ENCODE measurements around the gene PREB. TPM values are rescaled to one million over a fixed set of nuclear protein-coding genes. Genes with fewer than 3 reads are reported as not detected.

Gene PREB
- total and polyA plus RNA-seq, 2 donors (not counting 3 experiments of a cell fraction or from before 2014, with no cell fraction given), result 47.2 to 73.3 TPM

GRCh38 chr2:27158468-27158867 is 24.0 kb upstream of the PREB start:
- H3K9ac ChIP-seq (replicated peaks; ENCODE audit: extremely low read depth, insufficient read depth, low read length), result no peak overlapping the region
- H3K9me3 ChIP-seq (replicated peaks; ENCODE audit: control insufficient read depth, insufficient read depth, low read length), result no peaks in the 10 kb centered on the region
- DNase-seq (ENCODE audit: low read depth, low spot score) (no peak), FAIRE-seq (no peak)
- H2AFZ ChIP-seq (ENCODE audit: low read depth, low read length), result no peak overlapping the region
- TF ChIP-seq JUN (IDR thresholded peaks at IDR 0.05; ENCODE audit: borderline replicate concordance, insufficient read depth, insufficient read length, low read depth) (no peak), POLR2A (IDR thresholded peaks at IDR 0.05; ENCODE audit: low read depth, low read length) (no peak), POLR2AphosphoS5 (IDR thresholded peaks at IDR 0.05; ENCODE audit: insufficient read depth, low read depth, low read length) (no peak), FOS (IDR thresholded peaks at IDR 0.05; ENCODE audit: borderline replicate concordance, insufficient read depth, low read length) (no peak), MYC (IDR thresholded peaks at IDR 0.05; ENCODE audit: low read depth, low read length) (no peak), GATA2 (IDR thresholded peaks at IDR 0.05; ENCODE audit: insufficient read depth, insufficient read length, low read depth, low read length) (no peak)
- BruUV-seq (replicated peaks), result no TSS peak
- no peaks in the 10 kb centered on the region for H3K27me3 ChIP-seq (ENCODE audit: control insufficient read depth in 2 of 2, insufficient read depth in 2 of 2, low read length in 2 of 2)
- no peaks in the 10 kb centered on the region for H3K4me1 ChIP-seq (ENCODE audit: control insufficient read depth, extremely low read depth, insufficient read depth, low read length)
- H3K79me2 ChIP-seq (ENCODE audit: control insufficient read depth, insufficient read depth, low read length), result no peaks in the 10 kb centered on the region
- no peak overlapping the region for H3K27ac ChIP-seq (ENCODE audit: insufficient read depth, low read depth, low read length)
- dilution Hi-C loops (cut with MboI; ENCODE audit: extremely low pct_ligation_motif_present, low sequenced_read_pairs), result no loop called here
- H3K36me3 ChIP-seq (ENCODE audit: control insufficient read depth in 2 of 2, extremely low read depth in 1 of 2, insufficient read depth in 2 of 2, low read length in 2 of 2), result no peaks in the 10 kb centered on the region
- intact Hi-C loops (cut with micrococcal nuclease), result loop anchor here (10.0 kb wide), 1 partner anchor 174 kb away; no protein-coding TSS in a partner anchor
- POLR2A ChIA-PET, result no interaction called here
- CTCF ChIA-PET, result interaction anchor here (0.5 to 3.0 kb wide), 5 partner anchors 10 to 33 kb away, joined by 4 to 23 read pairs (median 5); no protein-coding TSS in a partner anchor
- H3K9me1 ChIP-seq (replicated peaks; ENCODE audit: control insufficient read depth, extremely low read depth, insufficient read depth, low read length), result no peaks in the 10 kb centered on the region
- no peak overlapping the region for H3K4me2 ChIP-seq (ENCODE audit: insufficient read depth, low read length)
- H4K20me1 ChIP-seq (replicated peaks; ENCODE audit: control insufficient read depth, extremely low read depth, insufficient read depth, low read length), result no peaks in the 10 kb centered on the region
- H3K4me3 ChIP-seq (replicated peaks in 1 of 3; ENCODE audit: insufficient read depth in 1 of 3, low read depth in 1 of 3, low read length in 3 of 3), result no peak overlapping the region

DNA sequence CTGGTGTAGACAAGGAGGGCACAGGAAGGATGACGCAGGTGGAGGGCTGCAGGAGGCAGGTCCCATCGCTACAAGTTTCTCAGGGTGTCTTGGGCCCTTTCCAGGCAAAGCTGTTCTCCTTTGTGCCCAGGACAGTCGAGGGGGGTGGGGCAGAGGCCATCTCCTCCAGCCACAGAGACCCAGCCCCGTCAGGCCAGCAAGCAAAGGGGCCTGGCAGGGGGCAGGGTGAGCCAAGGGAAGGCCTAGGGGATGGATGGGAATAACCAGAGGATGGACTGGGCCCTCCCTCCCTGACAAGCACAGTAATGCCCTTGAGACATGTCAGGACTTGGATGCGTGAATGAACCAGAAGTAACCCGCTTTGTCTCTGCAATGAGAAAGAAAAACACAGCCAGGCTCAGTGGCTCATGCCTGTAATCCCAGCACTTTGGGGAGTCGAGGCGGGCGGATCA is 20.7 kb upstream of the PREB start:
- TF ChIP-seq CTCF (IDR thresholded peaks at IDR 0.05; ENCODE audit: extremely low read depth in 1 of 2, insufficient read depth in 1 of 2, low read depth in 1 of 2, low read length in 2 of 2) (no peak), JUN (IDR thresholded peaks at IDR 0.05; ENCODE audit: borderline replicate concordance, insufficient read depth, insufficient read length, low read depth) (no peak), POLR2A (IDR thresholded peaks at IDR 0.05; ENCODE audit: low read depth, low read length) (no peak)
- TF ChIP-seq, protein P1, sequence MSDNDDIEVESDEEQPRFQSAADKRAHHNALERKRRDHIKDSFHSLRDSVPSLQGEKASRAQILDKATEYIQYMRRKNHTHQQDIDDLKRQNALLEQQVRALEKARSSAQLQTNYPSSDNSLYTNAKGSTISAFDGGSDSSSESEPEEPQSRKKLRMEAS (IDR thresholded peaks at IDR 0.05; ENCODE audit: insufficient read depth, insufficient read length), result no peak
- no peak for FAIRE-seq
- POLR2A ChIA-PET, result no interaction called here

More for the DNA sequence above, 20.7 kb upstream of the PREB start:
- CTCF ChIA-PET, result interaction anchor here (1.0 kb wide), 1 partner anchor 15 kb away, joined by 3 read pairs; no protein-coding TSS in a partner anchor
- Histone ChIP-seq H3K27ac (ENCODE audit: insufficient read depth, low read depth, low read length) (no peak overlapping the region), H3K4me1 (ENCODE audit: control insufficient read depth, extremely low read depth, insufficient read depth, low read length) (no peaks in the 10 kb centered on the region), H3K4me2 (ENCODE audit: insufficient read depth, low read length) (no peak overlapping the region), H3K36me3 (ENCODE audit: control insufficient read depth in 2 of 2, extremely low read depth in 1 of 2, insufficient read depth in 2 of 2, low read length in 2 of 2) (no peaks in the 10 kb centered on the region), H3K9ac (replicated peaks; ENCODE audit: extremely low read depth, insufficient read depth, low read length) (no peak overlapping the region), H3K4me3 (replicated peaks in 1 of 3; ENCODE audit: insufficient read depth in 1 of 3, low read depth in 1 of 3, low read length in 3 of 3) (no peak overlapping the region), H4K20me1 (replicated peaks; ENCODE audit: control insufficient read depth, extremely low read depth, insufficient read depth, low read length) (no peaks in the 10 kb centered on the region), H3K79me2 (ENCODE audit: control insufficient read depth, insufficient read depth, low read length) (no peaks in the 10 kb centered on the region), H3K27me3 (ENCODE audit: control insufficient read depth in 2 of 2, insufficient read depth in 2 of 2, low read length in 2 of 2) (no peaks in the 10 kb centered on the region), H2AFZ (ENCODE audit: low read depth, low read length) (no peak overlapping the region), H3K9me1 (replicated peaks; ENCODE audit: control insufficient read depth, extremely low read depth, insufficient read depth, low read length) (no peaks in the 10 kb centered on the region), H3K9me3 (replicated peaks; ENCODE audit: control insufficient read depth, insufficient read depth, low read length) (no peaks in the 10 kb centered on the region)
- dilution Hi-C loops (cut with MboI; ENCODE audit: extremely low pct_ligation_motif_present, low sequenced_read_pairs) (no loop called here), intact Hi-C loops (cut with micrococcal nuclease) (loop anchor here (10.0 kb wide), 1 partner anchor 170 kb away; no protein-coding TSS in a partner anchor)
- BruUV-seq (replicated peaks), result no TSS peak
- no peak for DNase-seq (ENCODE audit: low read depth, low spot score)
